Fibroblast of mammary gland (primary cell): Measurements from ENCODE around the gene ZSCAN1.

Experiments used
- DNase-seq: peaks from one replicate; pipeline ENCODE4 v3.0.0-alpha.2; 2010; ENCODE audit warnings: low read depth
- H3K4me3 ChIP-seq: 2 replicates; pipeline ENCODE4 v1.5.1; 2011; ENCODE audit warnings: low read depth, mild to moderate bottlenecking, low read length, moderate library complexity; ENCODE audit not compliant: control insufficient read depth
- CTCF ChIP-seq: conservative IDR thresholded peaks from 2 replicates; pipeline ENCODE4 v1.5.1; 2011; ENCODE audit warnings: low read depth, low read length, inconsistent platforms; ENCODE audit not compliant: control insufficient read depth, insufficient read depth

ZSCAN1 gene

GRCh38 chr19:58097781-58098681 lies 64.2 kb downstream of the ZSCAN1 start, which contains the start of gene ZSCAN18:
Gene ZSCAN18, minus strand, starts transcription at chr19:58098231. Its CDS starts 7,964 bp downstream, at chr19:58090267.
- H3K4me3 ChIP-seq: peak within 1 kb of the TSS; percentile 76
- no peak for TF ChIP-seq CTCF
- DNase-seq: peak; percentile 93

GRCh38 chr19:58098682-58098998 lies 64.8 kb downstream of the ZSCAN1 start:
- DNase-seq: peak; percentile 5
- TF ChIP-seq CTCF: no peak
- H3K4me3 ChIP-seq: peak overlapping the region; percentile 61
